Testis (tissue), 3 donors: ENCODE results near the gene JCHAIN. TPM values are rescaled to one million over a fixed set of nuclear protein-coding genes. Genes with fewer than 3 reads are reported as not detected.

ENCODE experiments used
- DNase-seq: peaks from one replicate; pipeline ENCODE4 v3.0.0-alpha.2; 2019
- H3K27ac ChIP-seq, 2 donors: fragments of 200-600 bp; sonication (generic); one replicate each; pipeline ENCODE4 v1.5.1; 2019
- H3K27me3 ChIP-seq: fragments of 200-600 bp; sonication (generic); one replicate; pipeline ENCODE4 v1.5.1; 2019
- H3K36me3 ChIP-seq: fragments of 200-600 bp; sonication (generic); one replicate; pipeline ENCODE4 v1.5.1; 2017; ENCODE audit warnings: low read depth; ENCODE audit errors: missing control alignments
- H3K4me1 ChIP-seq: fragments of 200-600 bp; sonication (generic); one replicate; pipeline ENCODE4 v1.5.1; 2019
- H3K4me3 ChIP-seq, 2 donors: fragments of 200-600 bp; sonication (generic); one replicate each; pipeline ENCODE4 v1.5.1; 2017 to 2019
- H3K9me3 ChIP-seq: fragments of 200-600 bp; sonication (generic); one replicate; pipeline ENCODE4 v1.5.1; 2017
- CTCF ChIP-seq, 3 experiments: fragments of 450-650 bp in 2 of 3; fragments of 200-600 bp in 1 of 3; sonication (generic) in 1 of 3; IDR thresholded peaks; one replicate each; pipeline ENCODE4 v1.5.1; 2016 to 2019; ENCODE audit warnings: antibody characterized with exemption in 3 of 3, mild to moderate bottlenecking in 2 of 3, moderate library complexity in 1 of 3
- POLR2A ChIP-seq: fragments of 450-650 bp; IDR thresholded peaks from one replicate; pipeline ENCODE4 v1.6.1; 2017; ENCODE audit warnings: antibody characterized with exemption, mild to moderate bottlenecking, moderate library complexity
- WGBS, 2 donors: methylation state at CpG; one replicate each; pipeline ENCODE4 v1.1.5; 2018; 5-methylcytosine and 5-hydroxymethylcytosine counted together
- intact Hi-C: fragments of 100-400 bp; cut with DNase I; formaldehyde crosslinking; loops from one replicate; pipeline ENCODE4 v1.15.1; 2023; ENCODE audit warnings: low total_unique reads
- polyA plus RNA-seq: library from polyadenylated mRNA; stranded (reverse); fragments of 350-450 nt; fragmentation: Illumina TruSeq; extraction: RNeasy Lipid Tissue Mini Kit (QIAGEN cat#74804); gene quantifications from one replicate; pipeline ENCODE4 v1.2.3, GENCODE V29; 2014; ENCODE audit warnings: low read depth, low replicate concordance; ENCODE audit not compliant: insufficient read depth
- total RNA-seq, 2 donors: library from RNA; depleted of rRNA; stranded (reverse); fragments of >200 nt; gene quantifications; one replicate each; pipeline ENCODE4 v1.2.3, GENCODE V29; 2016

Gene JCHAIN
- total and polyA plus RNA-seq, 3 donors from 2014 or later, result 0.99 to 34.0 TPM; not detected in 1

DNA sequence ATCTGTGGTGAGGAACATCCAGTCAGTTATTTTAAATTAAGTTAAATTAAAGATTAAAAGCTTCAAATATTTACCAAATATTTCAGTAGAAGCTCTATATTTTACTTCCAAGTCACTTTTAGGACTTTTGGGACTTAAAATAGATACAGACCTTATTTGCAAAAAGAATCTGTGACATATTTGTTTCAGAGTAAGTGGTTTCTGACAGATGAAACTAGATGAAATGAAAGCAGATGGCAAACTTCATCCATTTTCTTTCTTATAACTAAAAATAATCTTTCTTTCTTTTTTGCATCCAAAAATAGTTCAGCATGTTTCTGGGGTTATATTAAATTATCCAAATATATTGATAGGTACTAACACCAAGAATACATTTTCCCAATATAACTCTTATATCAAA, 15.4 kb upstream of the JCHAIN start:
- H3K36me3 ChIP-seq, result no peaks in the 10 kb centered on the region
- H3K27ac ChIP-seq, result no peak overlapping the region
- intact Hi-C loops, result no loop called here
- no peak overlapping the region for H3K4me3 ChIP-seq
- H3K27me3 ChIP-seq, result no peaks in the 10 kb centered on the region
- H3K9me3 ChIP-seq, result no peaks in the 10 kb centered on the region
- no peak for DNase-seq
- no peaks in the 10 kb centered on the region for H3K4me1 ChIP-seq
- no peak for TF ChIP-seq CTCF (IDR thresholded peaks at IDR 0.05)
- TF ChIP-seq POLR2A, result no peak

DNA sequence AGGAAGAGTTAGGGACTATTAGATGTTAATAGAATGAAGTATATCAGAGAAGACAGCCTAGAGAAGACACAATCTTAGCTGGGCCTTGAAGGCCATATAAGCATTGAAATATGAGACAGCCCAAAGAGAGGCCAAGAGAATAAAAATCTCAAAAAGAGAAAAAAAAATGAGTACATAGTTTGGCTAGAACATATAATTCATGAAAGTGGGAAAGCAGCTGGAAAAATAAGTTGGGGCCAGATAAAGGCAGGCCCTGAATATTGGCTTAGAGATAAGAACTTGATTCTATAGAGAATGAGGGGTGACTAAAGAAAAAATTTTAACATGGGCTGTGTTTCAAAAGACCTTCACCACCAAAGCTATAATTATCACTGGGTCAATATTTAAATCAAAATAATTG, 14.6 kb upstream of the JCHAIN start:
- Histone ChIP-seq H3K9me3 (no peaks in the 10 kb centered on the region), H3K27me3 (no peaks in the 10 kb centered on the region), H3K36me3 (no peaks in the 10 kb centered on the region), H3K4me3 (no peak overlapping the region), H3K4me1 (no peaks in the 10 kb centered on the region), H3K27ac (no peak overlapping the region)
- DNase-seq, result no peak
- no peak for TF ChIP-seq CTCF (IDR thresholded peaks at IDR 0.05)
- no peak for TF ChIP-seq POLR2A
- intact Hi-C loops, result no loop called here

DNA sequence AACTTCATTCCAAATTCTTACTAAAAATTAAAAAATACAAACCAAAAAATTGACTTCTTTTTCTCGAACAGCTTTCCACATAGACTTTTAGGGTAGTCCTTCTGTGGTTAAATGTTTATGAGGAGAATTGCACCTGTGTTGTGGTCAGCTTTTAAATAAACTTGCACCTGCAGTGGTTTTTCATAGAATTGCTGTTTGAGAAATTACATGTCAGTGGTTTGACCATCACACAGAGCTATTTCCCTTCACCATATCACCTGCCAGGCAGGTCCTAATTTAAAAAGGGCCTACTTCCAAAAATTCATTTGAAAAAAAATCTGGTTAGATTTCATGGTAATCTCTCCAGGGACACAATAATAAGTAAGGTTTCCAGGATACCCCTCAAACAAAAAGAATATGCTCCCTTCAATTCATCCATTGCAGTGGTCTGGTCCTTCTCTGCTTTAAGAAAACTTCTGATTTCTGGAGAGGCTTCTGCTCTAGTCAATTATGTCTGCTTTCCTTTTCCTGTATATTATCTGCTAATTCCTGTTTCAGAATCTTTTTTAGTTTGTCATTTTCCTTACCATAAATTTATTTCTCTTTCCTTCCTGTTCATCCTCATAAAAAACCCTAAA, 12.2 kb upstream of the JCHAIN start:
- no peaks in the 10 kb centered on the region for H3K4me1 ChIP-seq
- no peak for DNase-seq
- 82 to 92% methylated on average over 1 of the region's 1 CpG for WGBS, 2 donors
- intact Hi-C loops, result no loop called here
- TF ChIP-seq CTCF (IDR thresholded peaks at IDR 0.05) (no peak), POLR2A (no peak)
- H3K4me3 ChIP-seq, result no peak overlapping the region
- H3K36me3 ChIP-seq, result no peaks in the 10 kb centered on the region
- no peaks in the 10 kb centered on the region for H3K9me3 ChIP-seq
- H3K27me3 ChIP-seq, result no peaks in the 10 kb centered on the region
- H3K27ac ChIP-seq, result no peak overlapping the region

DNA sequence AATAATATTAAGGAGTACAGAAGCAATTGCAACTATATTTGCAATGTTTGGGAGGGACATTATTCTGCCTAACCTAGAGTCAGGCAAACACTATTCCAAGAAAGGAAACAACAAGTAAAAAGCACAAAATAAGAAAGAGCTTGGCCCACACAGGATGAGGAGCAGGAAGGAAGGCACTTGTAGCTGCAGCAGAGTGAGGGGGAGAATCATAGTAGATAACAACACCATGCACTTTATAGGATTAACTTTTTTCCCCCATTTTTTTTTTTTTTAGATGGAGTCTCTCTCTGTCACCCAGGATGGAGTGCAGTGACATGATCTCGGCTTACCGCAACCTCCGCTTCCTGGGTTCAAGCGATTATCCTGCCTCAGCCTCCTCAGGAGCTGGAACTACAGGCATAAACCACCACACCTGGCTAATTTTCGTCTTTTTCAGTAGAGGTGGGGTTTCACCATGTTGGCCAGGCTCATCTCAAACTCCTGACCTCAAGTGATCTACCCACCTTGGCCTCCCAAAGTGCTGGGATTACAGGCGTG, 10.3 kb upstream of the JCHAIN start:
- Histone ChIP-seq H3K4me1 (no peaks in the 10 kb centered on the region), H3K27me3 (no peaks in the 10 kb centered on the region), H3K36me3 (no peaks in the 10 kb centered on the region), H3K27ac (no peak overlapping the region), H3K9me3 (no peaks in the 10 kb centered on the region), H3K4me3 (no peak overlapping the region)
- 91 to 92% methylated on average over 6 of the region's 6 CpGs for WGBS, 2 donors
- intact Hi-C loops, result no loop called here
- TF ChIP-seq CTCF (IDR thresholded peaks at IDR 0.05), result no peak
- TF ChIP-seq POLR2A, result no peak
- no peak for DNase-seq

- Histone ChIP-seq H3K4me1 (no peaks in the 10 kb centered on the region), H3K27me3 (no peaks in the 10 kb centered on the region), H3K36me3 (no peaks in the 10 kb centered on the region), H3K9me3 (no peaks in the 10 kb centered on the region), H3K27ac (no peak overlapping the region), H3K4me3 (no peak overlapping the region)
- WGBS, 2 donors, result 33 to 42% methylated on average over 1 of the region's 1 CpG
- no peak for TF ChIP-seq POLR2A
- intact Hi-C loops, result no loop called here
- DNase-seq, result no peak
These were observed 8.4 kb upstream of the JCHAIN start for GRCh38 chr4:70674731-70675130.
